HUES48 (cell line): ENCODE results near the gene NELFA.
"Not testable (repeated sequence)": the region's sequence is repeated elsewhere in the genome, so short reads cannot be mapped to it uniquely, and the experiment has no call there.

Experiments used
- H3K27ac ChIP-seq: one replicate; pipeline ENCODE4 v1.7.0; 2013; ENCODE audit warnings: low read depth, low read length, inconsistent platforms
- H3K27me3 ChIP-seq: 2 replicates; pipeline ENCODE4 v1.6.1; 2013; ENCODE audit warnings: mild to moderate bottlenecking, low read length; ENCODE audit not compliant: control insufficient read depth, insufficient read depth
- H3K36me3 ChIP-seq: 2 replicates; pipeline ENCODE4 v1.6.1; 2013; ENCODE audit warnings: low read length; ENCODE audit not compliant: control insufficient read depth, insufficient read depth
- H3K4me1 ChIP-seq: 2 replicates; pipeline ENCODE4 v1.6.1; 2013; ENCODE audit warnings: mild to moderate bottlenecking, low read length; ENCODE audit not compliant: control insufficient read depth, insufficient read depth
- H3K4me3 ChIP-seq: 2 replicates; pipeline ENCODE4 v1.5.1; 2013; ENCODE audit warnings: mild to moderate bottlenecking, low read depth, low read length
- H3K9ac ChIP-seq: 2 replicates; pipeline ENCODE4 v1.6.1; 2013; ENCODE audit warnings: mild to moderate bottlenecking, low read depth, low read length, moderate library complexity
- H3K9me3 ChIP-seq: 2 replicates; pipeline ENCODE4 v1.6.1; 2013; ENCODE audit warnings: low read length; ENCODE audit not compliant: control insufficient read depth, insufficient read depth

The NELFA gene

DNA sequence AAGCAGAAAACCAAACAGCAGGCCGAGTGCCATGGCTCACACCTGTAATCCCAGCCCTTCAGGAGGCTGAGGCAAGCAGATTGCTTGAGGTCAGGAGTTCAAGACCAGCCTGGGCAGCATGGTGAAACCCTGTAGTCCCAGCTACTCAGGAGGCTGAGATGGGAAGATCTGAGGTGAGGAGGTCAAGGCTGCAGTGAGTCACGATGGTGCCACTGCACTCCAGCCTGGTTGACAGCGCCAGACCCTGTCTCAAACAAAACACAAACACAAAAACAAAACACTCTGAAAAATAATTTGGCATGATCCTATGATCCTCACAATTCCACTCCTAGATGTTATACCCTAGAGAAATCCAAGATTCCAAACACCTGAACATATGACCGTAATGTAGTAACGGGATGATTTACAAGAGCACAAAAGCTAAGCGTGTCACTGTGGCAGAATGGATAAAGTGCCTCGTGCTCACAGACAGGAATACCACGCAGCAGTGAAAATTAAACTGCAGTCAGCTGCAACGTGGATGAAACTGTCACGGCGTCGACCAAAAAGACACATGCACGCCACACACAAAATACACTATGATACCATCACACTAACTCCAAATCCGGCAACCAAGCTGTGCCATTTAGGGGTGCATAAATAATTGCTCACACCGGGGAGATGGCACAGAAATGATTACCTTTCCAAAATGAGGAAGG is 1.7 kb downstream of the NELFA start:
- Histone ChIP-seq H3K4me1 (peaks cover 6% of the 10 kb centered on the region; the same call in 1 of the 2 replicates), H3K9ac (no peak overlapping the region), H3K9me3 (no peaks in the 10 kb centered on the region), H3K36me3 (peaks cover 24% of the 10 kb centered on the region), H3K27ac (no peak overlapping the region), H3K4me3 (peak overlapping the region; percentile 98), H3K27me3 (peaks cover 6% of the 10 kb centered on the region)

DNA sequence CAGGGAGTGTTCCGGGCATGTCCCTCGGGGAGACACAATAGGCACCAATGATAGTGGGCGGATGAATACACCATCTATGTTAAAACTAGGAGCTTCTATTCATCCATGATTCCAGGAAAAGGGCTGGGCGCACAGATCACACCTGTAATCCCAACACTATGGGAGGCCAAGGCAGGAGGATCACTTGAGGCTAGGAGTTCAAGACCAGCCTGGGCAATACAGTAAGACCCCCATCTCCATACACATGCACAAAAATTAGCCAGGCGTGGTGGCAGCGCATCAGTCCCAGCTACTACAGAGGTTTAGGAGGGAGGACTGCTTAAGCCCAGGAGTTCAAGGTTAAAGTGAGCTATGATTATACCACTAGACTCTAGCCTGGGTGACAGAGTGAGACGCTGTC is 2.4 kb downstream of the NELFA start:
- no peaks in the 10 kb centered on the region for H3K9me3 ChIP-seq
- H3K27ac ChIP-seq, result no peak overlapping the region
- peaks cover 24% of the 10 kb centered on the region for H3K36me3 ChIP-seq
- H3K4me3 ChIP-seq, result no peak overlapping the region
- H3K9ac ChIP-seq, result no peak overlapping the region
- peaks cover 6% of the 10 kb centered on the region for H3K27me3 ChIP-seq
- H3K4me1 ChIP-seq, result peaks cover 6% of the 10 kb centered on the region; the same call in 1 of the 2 replicates

DNA sequence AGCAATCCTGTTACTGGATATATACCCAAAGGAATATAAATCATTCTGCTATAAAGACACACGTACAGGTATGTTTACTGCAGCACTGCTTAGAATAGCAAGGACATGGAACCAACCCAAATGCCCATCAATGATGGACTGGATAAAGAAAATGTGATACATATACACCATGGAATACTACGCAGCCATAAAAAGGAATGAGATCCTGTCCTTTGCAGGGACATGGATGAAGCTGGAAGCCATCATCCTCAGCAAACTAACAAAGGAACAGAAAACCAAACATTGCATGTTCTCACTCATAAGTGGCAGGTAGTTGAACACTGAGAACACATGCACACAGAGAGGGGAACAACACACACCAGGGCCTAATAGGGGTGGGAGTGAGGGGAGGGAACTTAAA is 5.4 kb downstream of the NELFA start:
- H3K4me1 ChIP-seq, H3K9ac ChIP-seq, H3K4me3 ChIP-seq, H3K27ac ChIP-seq, H3K9me3 ChIP-seq, H3K27me3 ChIP-seq: not testable (repeated sequence)
- peaks cover 24% of the 10 kb centered on the region for H3K36me3 ChIP-seq

DNA sequence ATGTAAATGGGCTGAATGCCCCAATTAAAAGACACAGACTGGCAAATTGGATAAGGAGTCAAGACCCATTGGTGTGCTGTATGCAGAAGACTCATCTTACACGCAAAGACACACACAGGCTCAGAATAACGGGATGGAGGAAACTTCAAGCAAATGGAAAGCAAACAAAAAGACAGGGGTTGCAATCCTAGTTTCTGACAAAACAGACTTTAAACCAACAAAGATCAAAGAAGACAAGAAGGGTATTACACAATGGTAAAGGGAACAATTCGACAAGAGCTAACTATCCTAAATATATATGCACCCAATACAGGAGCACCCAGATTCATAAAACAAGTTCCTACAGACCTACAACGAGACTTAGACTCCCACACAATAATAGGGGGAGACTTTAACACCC is 9.5 kb downstream of the NELFA start:
- not testable (repeated sequence) for H3K4me1 ChIP-seq, H3K9ac ChIP-seq, H3K9me3 ChIP-seq, H3K27me3 ChIP-seq, H3K4me3 ChIP-seq, H3K27ac ChIP-seq
- H3K36me3 ChIP-seq, result peaks cover 12% of the 10 kb centered on the region; the same call in 1 of the 2 replicates

DNA sequence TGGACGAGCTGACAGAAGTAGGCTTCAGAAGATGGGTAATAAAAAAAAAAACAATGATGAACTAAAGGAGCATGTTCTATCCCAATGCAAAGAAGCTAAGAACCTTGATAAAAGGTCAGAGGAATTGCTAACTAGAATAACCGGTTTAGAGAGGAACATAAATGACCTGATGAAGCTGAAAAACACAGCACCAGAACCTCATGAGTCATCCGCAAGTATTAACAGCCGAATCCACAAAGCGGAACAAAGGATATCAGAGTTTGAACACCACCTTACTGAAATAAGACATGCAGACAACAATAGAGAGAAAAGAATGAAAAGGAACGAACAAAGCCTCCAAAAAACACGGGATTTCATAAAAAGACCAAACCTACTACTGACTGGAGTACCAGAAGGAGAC is 10.5 kb downstream of the NELFA start:
- H3K36me3 ChIP-seq, result peaks cover 8% of the 10 kb centered on the region; the same call in 1 of the 2 replicates
- no peak overlapping the region for H3K4me3 ChIP-seq
- H3K27ac ChIP-seq, result no peak overlapping the region
- no peaks in the 10 kb centered on the region for H3K4me1 ChIP-seq
- H3K27me3 ChIP-seq, result no peaks in the 10 kb centered on the region
- H3K9me3 ChIP-seq, result no peaks in the 10 kb centered on the region
- H3K9ac ChIP-seq, result no peak overlapping the region

DNA sequence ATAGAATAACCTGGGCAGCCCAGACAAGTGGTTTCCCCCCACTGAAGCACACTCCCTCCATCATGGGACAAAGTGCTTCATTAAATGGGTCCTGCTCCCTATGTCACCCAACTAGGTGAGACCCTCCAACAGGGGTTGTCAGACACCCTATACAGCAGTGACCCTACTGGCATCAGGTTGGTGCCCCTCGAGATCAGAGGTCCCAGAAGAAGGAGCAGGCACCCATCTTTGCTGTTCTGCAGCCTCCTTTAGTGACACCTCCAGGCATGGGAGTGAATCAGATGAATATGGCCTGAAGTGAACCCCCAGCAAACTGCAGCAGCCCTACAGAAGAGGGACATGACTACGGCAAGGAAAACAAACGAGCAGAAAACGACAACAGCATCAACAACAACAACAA is 11.1 kb downstream of the NELFA start:
- H3K36me3 ChIP-seq, result 0 out of 2 replicates have a peak, but pooled peaks cover 5% of the 10 kb centered on the region
- H3K4me1 ChIP-seq, result no peaks in the 10 kb centered on the region
- H3K27me3 ChIP-seq, result no peaks in the 10 kb centered on the region
- no peak overlapping the region for H3K4me3 ChIP-seq
- no peak overlapping the region for H3K9ac ChIP-seq
- H3K27ac ChIP-seq, result no peak overlapping the region
- no peaks in the 10 kb centered on the region for H3K9me3 ChIP-seq

DNA sequence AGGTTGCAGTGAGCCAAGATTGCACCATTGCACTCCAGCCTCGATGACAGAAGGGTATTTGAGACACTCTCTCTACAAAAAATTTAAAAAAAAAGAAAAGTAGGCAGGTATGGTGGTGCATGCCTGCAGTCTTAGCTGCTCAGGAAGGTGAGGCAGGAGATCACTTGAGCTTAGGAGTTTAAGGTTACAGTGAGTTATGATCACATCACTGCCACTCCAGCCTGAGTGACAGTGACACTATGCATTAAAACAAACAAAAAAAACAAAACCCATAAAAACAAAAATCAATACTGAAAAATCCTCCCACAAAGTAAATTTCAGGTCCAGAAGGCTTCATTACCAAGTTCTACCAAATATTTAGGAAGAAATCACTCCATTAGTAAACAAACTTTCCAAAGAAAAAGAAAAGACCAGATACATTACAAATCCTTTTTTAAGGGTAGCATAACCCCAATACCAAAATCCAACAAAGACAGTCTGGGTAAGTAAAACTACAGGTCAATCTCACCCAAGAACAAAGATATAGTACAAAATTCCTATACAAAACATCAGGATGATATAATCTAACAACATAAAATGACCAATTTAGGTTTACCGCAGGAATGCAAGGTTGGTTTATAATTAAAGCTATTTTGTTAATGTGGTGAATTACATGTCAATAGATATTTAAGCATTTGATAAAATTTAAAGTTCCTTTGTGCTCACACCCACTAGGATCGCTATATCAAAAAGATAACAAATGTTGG is 11.7 kb downstream of the NELFA start:
- no peak overlapping the region for H3K4me3 ChIP-seq
- H3K4me1 ChIP-seq, result no peaks in the 10 kb centered on the region
- H3K36me3 ChIP-seq, result 0 out of 2 replicates have a peak, but pooled peaks cover 5% of the 10 kb centered on the region
- no peaks in the 10 kb centered on the region for H3K9me3 ChIP-seq
- no peak overlapping the region for H3K9ac ChIP-seq
- no peak overlapping the region for H3K27ac ChIP-seq
- H3K27me3 ChIP-seq, result no peaks in the 10 kb centered on the region

DNA sequence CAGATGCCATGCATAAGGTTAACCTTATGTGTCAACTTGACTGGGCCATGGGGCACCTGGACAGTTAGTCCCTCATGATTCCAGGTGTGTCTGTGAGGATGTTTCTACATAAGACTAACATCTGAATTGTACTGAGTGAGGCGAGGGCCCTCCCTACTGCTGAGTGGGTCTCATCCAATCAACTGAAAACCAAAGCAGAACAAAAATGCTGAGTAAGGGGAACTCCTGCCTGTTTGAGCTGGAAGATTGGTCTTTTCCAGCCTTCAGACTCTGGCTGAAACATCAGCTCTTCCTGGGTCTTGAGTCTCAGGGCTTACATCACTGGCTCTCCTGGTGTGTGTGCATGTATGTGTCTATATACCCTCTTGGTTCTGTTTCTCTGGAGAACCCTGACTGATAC is 13.8 kb downstream of the NELFA start:
- no peaks in the 10 kb centered on the region for H3K27me3 ChIP-seq
- H3K4me1 ChIP-seq, result no peaks in the 10 kb centered on the region
- no peak overlapping the region for H3K27ac ChIP-seq
- H3K4me3 ChIP-seq, result no peak overlapping the region
- H3K9ac ChIP-seq, result no peak overlapping the region
- peaks cover 17% of the 10 kb centered on the region for H3K36me3 ChIP-seq
- no peaks in the 10 kb centered on the region for H3K9me3 ChIP-seq

DNA sequence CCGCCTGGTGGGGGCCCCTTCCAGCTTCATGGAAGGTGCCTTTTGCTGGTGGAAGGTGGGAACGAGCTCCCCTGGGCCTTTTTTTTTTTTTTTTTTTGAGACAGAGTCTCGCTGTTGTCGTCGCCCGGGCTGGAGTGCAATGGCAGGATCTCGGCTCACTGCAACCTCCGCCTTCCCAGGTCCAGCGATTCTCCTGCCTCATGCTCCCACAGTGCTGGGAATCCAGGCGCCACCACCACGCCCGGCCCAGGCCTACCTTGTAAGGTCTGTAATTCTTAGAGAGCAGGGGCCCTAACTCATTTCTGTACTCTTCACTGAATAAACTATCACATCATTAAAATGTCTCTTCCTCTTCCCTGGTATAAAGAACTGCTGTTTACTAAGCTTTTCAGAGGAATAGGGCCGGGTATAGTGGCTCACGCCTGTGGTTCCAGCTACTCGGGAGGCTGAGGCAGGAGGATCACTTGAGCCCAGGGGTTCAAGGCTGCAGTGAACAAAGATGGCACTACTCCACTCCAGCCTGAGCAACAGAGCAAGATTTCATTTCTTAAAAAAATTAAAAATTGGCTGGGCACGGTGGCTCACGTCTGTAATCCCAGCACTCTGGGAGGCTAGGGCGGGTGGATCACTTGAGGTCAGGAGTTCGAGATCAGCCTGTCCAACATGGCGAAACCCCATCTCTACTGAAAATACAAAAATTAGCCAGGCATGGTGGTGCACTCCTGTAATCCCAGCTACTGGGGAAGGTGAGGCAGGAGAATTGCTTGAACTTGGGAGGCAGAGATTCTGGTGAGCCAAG is 14.9 kb downstream of the NELFA start:
- not testable (repeated sequence) for H3K4me3 ChIP-seq, H3K4me1 ChIP-seq, H3K27ac ChIP-seq, H3K27me3 ChIP-seq, H3K9ac ChIP-seq, H3K9me3 ChIP-seq
- H3K36me3 ChIP-seq, result peaks cover 23% of the 10 kb centered on the region

DNA sequence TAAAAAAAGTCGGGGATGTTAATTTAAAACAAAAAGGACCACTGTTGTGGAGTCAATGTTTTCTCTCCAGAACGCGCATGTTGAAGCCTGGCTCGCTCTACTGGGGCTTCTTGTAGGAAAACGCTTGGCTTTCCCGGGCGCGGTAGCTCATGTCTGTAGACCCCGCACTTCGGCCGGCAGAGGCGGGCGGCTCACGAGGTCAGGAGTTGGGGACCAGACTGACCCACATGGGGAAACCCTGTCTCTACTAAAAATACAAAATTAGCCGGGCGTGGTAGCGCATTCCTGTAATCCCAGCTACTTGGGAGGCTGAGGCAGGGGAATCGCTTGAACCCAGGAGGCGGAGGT is 15.6 kb downstream of the NELFA start:
- H3K9ac ChIP-seq, result no peak overlapping the region
- H3K27me3 ChIP-seq, result no peaks in the 10 kb centered on the region
- H3K4me3 ChIP-seq, result no peak overlapping the region
- no peaks in the 10 kb centered on the region for H3K4me1 ChIP-seq
- peaks cover 29% of the 10 kb centered on the region for H3K36me3 ChIP-seq
- no peaks in the 10 kb centered on the region for H3K9me3 ChIP-seq
- no peak overlapping the region for H3K27ac ChIP-seq
